HAP-1 (cell line): ENCODE data around the gene ANKRD22.
A peak's percentile ranks its signal among the peaks of the same experiment; 100 is the strongest.
"Not testable (repeated sequence)": the region's sequence is repeated elsewhere in the genome, so short reads cannot be mapped to it uniquely, and the experiment has no call there.

Experiments
- DNase-seq, 2 experiments: peaks; one replicate each; pipeline ENCODE4 v3.0.0-alpha.2; 2016 to 2020; ENCODE audit warnings: low spot score in 2 of 2
- H3K27me3 ChIP-seq: fragments of 250-450 bp; sonication (Bioruptor Pico); 2 replicates; pipeline ENCODE4 v1.5.1; 2020; ENCODE audit warnings: low read depth, mild to moderate bottlenecking, moderate library complexity
- H3K36me3 ChIP-seq: fragments of 250-450 bp; sonication (Bioruptor Pico); replicated peaks from 2 replicates; pipeline ENCODE4 v1.5.1; 2020; ENCODE audit warnings: mild to moderate bottlenecking
- H3K4me1 ChIP-seq: fragments of 250-450 bp; sonication (Bioruptor Pico); 2 replicates; pipeline ENCODE4 v1.5.1; 2020; ENCODE audit warnings: mild to moderate bottlenecking
- H3K4me3 ChIP-seq: fragments of 250-450 bp; sonication (Bioruptor Pico); 2 replicates; pipeline ENCODE4 v1.5.1; 2020; ENCODE audit warnings: mild to moderate bottlenecking, moderate library complexity
- H3K9me3 ChIP-seq: fragments of 250-450 bp; sonication (Bioruptor Pico); 2 replicates; pipeline ENCODE4 v1.5.1; 2020; ENCODE audit warnings: mild to moderate bottlenecking, moderate library complexity
- in situ Hi-C: fragments of 300-500 bp; cut with MboI; formaldehyde crosslinking; loops from 3 replicates; pipeline ENCODE4 v1.14.3; 2020; ENCODE audit warnings: low sequenced_read_pairs, inconsistent platforms, mixed read lengths

Gene ANKRD22

DNA sequence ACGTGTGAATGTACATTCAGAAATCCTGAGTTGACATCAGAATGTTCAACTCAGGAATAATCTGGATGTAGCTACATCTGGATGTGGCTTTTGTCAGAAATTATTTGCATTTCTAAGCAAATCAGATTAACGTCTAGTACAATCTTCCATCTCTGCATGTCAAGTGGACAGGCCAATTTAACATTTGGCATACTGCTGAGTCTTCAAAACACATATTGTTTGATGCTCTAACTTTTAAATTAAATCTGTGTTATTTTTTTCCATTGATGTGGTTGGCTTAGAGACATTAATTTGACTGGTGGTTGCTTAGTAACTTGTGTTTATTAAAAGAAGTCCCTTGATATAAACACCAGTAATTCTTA is 31.8 kb upstream of the ANKRD22 start:
- H3K4me3 ChIP-seq, result no peak overlapping the region
- H3K27me3 ChIP-seq, result no peaks in the 10 kb centered on the region
- in situ Hi-C loops, result no loop called here
- H3K4me1 ChIP-seq, result peaks cover 29% of the 10 kb centered on the region
- H3K9me3 ChIP-seq, result no peaks in the 10 kb centered on the region
- no peaks in the 10 kb centered on the region for H3K36me3 ChIP-seq
- peak in 1 of 2 experiments; percentile 83 for DNase-seq

DNA sequence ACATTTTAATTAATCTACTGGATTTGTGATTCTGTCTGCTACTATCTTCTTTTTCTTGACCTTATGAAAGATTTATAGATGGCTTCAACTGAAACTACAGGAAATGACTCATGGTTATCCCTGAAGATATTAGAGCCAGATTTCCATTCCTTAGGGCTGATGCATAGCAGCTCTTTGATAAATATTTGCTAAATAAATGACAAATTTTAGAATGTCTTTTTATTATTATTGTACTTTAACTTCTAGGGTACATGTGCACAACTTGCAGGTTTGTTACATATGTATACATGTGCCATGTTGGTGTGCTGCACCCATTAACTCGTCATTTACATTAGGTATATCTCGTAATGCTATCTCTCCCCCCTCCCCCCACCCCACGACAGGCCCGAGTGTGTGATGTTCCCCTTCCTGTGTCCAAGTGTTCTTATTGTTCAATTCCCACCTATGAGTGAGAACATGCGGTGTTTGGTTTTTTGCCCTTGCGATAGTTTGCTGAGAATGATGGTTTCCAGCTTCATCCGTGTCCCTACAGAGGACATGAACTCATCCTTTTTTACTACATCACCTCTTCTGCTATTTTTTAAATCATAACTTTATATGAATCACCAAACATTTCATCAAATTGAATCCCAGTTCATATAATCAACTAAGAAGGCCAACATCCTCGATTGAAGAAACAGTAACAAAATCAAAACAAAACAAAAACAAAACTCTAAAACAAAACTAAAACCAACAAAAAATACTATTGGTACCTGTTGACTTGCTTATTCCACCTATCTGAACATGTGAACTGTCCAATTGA is 31.2 kb upstream of the ANKRD22 start:
- H3K9me3 ChIP-seq, H3K27me3 ChIP-seq, in situ Hi-C loops, H3K36me3 ChIP-seq, DNase-seq, H3K4me3 ChIP-seq: not testable (repeated sequence)
- peaks cover 31% of the 10 kb centered on the region for H3K4me1 ChIP-seq

DNA sequence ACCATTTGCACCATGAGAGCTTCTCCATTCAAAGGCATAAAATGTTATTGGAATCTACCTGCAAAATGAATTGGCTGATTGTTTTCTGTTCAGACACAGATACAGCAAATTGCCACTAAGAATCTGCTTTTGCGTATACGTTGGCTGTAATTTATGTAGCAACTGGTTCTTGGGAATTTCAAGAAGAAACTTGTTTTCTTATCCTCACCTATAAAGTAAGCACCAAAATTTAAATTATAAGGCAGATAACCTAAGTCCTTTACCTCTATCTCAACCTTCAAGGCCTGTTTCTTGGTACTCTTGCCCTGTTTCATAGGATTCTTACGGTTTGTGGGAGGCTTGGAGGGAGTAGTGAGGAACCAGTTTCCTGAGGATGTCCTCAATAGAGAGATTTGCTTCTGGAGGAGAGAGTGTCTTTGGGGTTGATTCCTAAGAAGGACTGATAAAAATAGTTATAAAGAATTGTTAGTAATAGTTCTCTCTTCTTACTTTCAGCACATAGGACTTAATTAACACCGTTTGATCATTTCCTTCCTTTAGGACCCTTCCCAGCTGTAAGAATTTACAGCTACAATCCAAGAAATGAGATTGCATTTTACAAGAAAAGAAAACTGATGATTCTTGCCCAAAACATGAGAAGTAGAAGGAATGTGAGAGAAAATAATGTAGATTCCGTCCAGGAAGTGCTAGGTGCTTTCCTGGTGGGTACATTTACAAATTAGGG is 30.4 kb upstream of the ANKRD22 start:
- H3K4me3 ChIP-seq, result no peak overlapping the region; the same call in 1 of the 2 replicates
- no peaks in the 10 kb centered on the region for H3K9me3 ChIP-seq
- in situ Hi-C loops, result no loop called here
- no peaks in the 10 kb centered on the region for H3K27me3 ChIP-seq
- peaks cover 31% of the 10 kb centered on the region for H3K4me1 ChIP-seq
- H3K36me3 ChIP-seq, result no peaks in the 10 kb centered on the region
- DNase-seq, result no peak

DNA sequence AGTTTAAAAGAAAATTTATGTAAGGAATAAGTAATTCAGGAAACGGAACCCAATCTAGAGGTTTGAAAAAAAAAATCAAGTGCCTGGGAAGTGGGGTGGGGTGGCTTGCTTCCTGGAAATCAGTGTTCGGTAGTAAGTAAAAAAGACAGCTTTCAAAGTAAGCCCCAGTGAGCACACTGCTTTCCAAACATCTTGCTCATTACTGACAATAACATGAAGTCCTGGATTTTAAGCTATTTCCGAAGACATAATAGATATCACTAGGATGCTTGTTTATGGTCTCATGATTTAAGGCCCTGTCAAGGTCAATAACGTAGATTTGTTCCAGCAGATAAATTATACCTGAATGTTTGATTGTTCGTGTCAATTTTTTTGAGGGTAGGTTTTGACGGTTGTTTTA is 29.7 kb upstream of the ANKRD22 start:
- in situ Hi-C loops, result no loop called here
- peaks cover 31% of the 10 kb centered on the region for H3K4me1 ChIP-seq
- H3K4me3 ChIP-seq, result peak overlapping the region; percentile 68
- no peaks in the 10 kb centered on the region for H3K36me3 ChIP-seq
- no peaks in the 10 kb centered on the region for H3K9me3 ChIP-seq
- no peak for DNase-seq
- H3K27me3 ChIP-seq, result no peaks in the 10 kb centered on the region

DNA sequence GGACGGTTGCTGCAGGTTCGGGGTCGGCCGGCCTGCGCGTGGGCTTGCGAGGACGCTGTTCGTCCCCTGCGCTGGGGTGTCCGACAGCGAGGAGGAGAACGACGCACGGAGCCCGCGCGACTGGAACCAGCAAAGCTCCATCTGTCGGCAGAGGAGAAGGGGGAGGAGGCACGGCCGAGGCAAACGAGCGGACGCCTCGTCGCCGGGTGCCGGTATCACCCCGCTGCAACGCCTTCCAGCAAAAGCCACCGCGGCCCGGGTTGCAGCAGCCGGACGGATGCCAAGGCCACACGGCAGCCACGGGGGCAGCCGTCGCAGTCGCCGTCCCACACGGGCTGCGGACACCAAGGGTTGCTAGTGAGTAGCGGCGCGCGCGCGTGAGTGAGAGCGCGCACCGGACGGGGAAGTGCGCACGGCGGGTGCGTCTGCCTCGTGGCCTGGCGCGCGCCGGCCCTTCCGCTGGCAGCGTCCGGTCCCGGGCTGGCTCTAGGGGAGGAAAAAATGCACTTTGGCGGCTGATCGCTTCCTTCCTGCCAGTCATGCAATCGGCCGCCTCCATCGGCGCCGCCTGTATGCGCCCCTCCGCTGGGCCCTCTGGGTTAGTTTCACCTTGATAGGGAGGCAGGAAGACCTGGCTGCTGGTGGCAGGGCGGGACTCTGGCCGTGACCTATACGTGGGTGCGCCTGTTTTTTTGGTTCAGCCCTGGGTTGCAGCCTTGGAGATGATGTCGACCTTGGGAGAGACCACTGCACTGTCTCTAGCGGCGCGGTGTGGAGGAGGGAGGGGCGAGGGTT is 28.8 kb upstream of the ANKRD22 start:
- peak; percentile 54 to 75 for DNase-seq
- Histone ChIP-seq H3K9me3 (no peaks in the 10 kb centered on the region), H3K4me1 (peaks cover 31% of the 10 kb centered on the region), H3K4me3 (peak overlapping the region; percentile 68), H3K27me3 (no peaks in the 10 kb centered on the region), H3K36me3 (no peaks in the 10 kb centered on the region)
- in situ Hi-C loops, result no loop called here

DNA sequence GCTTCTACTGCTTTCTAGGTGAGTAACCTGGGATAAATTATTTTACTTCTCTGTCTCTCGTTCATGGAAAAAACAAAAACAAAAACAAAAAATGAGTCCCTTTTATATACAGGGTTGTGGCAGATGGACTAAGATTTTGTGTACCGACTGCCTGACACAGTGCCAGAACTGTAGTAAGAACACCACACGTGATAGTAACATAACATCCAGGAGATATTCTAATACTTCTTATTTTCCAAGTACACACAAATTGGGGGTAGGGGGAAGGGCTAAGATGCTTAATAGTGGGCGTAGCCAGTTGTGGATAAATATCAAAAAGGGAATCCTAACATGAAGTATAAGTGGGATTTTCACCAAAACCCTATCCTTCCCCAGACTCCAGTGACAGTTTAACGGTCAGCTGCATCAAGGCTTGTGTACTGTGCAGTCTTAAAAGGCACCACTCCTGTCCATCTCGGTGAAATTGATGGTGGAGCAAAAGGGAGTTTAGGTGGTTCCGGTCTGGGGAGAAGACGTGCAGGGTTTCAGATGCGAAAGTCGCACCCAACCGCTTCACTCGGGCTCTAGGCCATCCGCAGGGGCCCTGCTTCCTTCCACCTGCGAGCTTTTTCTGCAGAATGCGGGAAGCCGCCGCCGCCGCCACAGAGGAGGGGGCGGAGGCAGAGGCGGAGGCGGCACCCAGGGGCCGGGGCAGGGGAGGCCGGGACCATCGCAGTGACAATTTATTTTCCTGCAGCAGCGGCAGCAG is 28.1 kb upstream of the ANKRD22 start, which contains the start of gene STAMBPL1:
STAMBPL1 (plus strand) TSS at position 712 of the 748 bp plus-strand sequence. CDS start 21,464 bp downstream, outside the sequence.
- Histone ChIP-seq H3K27me3 (no peaks in the 10 kb centered on the region), H3K4me3 (peak within 1 kb of the TSS; percentile 68), H3K4me1 (peaks cover 31% of the 10 kb centered on the region), H3K36me3 (no peaks in the 10 kb centered on the region), H3K9me3 (no peaks in the 10 kb centered on the region)
- in situ Hi-C loops, result no loop called here
- peak in 1 of 2 experiments; percentile 72 for DNase-seq

DNA sequence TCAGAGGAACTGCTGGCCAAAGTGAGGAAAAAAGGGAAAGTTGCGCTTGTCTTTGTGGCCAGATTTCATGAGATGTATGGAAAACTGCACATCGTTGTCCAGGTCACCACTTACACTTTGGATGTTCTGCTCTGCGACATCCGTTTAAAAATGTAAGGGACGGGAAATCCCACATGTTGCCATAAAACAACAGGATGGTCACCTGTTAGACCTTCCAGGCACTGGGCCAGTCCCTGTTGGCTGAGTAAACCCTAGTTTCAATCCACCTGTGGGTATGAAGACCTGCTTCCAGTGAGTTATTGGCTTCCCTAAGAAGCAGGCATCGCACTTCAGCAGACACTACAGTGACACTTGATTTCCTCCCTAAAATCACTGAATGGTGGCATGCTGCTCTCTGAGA is 25.7 kb upstream of the ANKRD22 start:
- Histone ChIP-seq H3K4me3 (no peak overlapping the region), H3K36me3 (no peaks in the 10 kb centered on the region), H3K27me3 (no peaks in the 10 kb centered on the region), H3K9me3 (no peaks in the 10 kb centered on the region), H3K4me1 (peaks cover 13% of the 10 kb centered on the region)
- no peak for DNase-seq
- in situ Hi-C loops, result no loop called here

DNA sequence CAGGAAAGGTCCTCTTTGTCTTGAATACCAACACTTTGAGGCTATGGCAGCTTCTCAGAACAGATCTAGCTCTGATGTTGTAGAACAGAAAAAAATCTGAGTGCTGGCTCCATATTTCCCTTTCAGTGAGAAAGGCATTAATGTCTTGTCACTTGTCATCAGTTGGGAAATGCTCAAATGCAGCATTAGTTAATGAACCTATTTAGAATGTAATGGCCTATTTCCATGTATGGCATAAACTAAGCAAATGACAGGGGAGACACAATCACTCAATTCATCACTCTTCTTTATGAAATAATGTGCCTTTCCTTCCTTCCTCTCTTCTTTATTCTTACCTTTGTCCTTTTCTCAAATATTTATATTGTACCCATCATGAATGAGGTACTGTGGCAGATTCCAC is 23.4 kb upstream of the ANKRD22 start:
- peaks cover 5% of the 10 kb centered on the region; the same call in 1 of the 2 replicates for H3K4me1 ChIP-seq
- H3K27me3 ChIP-seq, result no peaks in the 10 kb centered on the region
- no peak overlapping the region for H3K4me3 ChIP-seq
- no peaks in the 10 kb centered on the region for H3K9me3 ChIP-seq
- no peak for DNase-seq
- H3K36me3 ChIP-seq, result no peaks in the 10 kb centered on the region
- in situ Hi-C loops, result no loop called here

DNA sequence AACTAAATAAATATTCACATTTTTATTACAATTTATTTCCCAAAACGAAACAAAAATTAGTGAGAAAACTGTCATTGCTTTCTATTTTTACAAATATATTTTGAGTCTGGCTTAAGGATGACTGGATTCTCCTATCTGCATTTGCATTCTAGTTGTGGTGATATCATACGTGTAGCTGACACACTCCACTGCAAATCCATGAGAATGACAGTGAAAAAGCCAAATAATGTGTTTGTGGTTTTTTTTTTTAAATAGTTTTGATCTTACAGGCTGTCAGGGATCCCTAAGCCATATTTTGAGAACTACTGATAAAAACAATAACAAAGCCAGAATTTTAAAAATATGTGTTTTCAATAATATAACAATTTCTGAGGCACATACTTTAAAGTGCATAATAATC is 22.6 kb upstream of the ANKRD22 start:
- Histone ChIP-seq H3K27me3 (no peaks in the 10 kb centered on the region), H3K9me3 (no peaks in the 10 kb centered on the region), H3K4me1 (peaks cover 7% of the 10 kb centered on the region; the same call in 1 of the 2 replicates), H3K36me3 (no peaks in the 10 kb centered on the region), H3K4me3 (no peak overlapping the region)
- in situ Hi-C loops, result no loop called here
- DNase-seq, result no peak

DNA sequence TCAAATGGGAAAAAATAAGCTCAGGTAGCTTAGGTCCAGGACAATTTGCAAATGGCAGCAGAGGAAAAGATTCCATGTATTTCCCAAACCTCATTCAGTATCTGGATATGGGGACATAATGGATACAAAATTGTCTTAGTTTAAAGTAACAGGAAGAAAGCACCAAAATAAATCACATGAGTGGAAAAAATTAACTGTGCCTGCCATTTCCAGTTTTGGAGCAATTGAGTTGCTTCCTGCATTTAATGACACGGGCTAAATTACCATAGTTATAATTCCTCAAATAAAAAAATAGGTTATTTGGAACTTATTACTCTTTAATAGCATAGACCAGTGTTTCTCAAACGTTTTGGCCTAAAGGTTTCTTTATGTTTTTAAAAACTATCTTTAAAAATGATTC is 22.1 kb upstream of the ANKRD22 start:
- Histone ChIP-seq H3K27me3 (no peaks in the 10 kb centered on the region), H3K36me3 (no peaks in the 10 kb centered on the region), H3K4me3 (no peak overlapping the region), H3K4me1 (peaks cover 7% of the 10 kb centered on the region; the same call in 1 of the 2 replicates), H3K9me3 (no peaks in the 10 kb centered on the region)
- no peak for DNase-seq
- in situ Hi-C loops, result no loop called here

DNA sequence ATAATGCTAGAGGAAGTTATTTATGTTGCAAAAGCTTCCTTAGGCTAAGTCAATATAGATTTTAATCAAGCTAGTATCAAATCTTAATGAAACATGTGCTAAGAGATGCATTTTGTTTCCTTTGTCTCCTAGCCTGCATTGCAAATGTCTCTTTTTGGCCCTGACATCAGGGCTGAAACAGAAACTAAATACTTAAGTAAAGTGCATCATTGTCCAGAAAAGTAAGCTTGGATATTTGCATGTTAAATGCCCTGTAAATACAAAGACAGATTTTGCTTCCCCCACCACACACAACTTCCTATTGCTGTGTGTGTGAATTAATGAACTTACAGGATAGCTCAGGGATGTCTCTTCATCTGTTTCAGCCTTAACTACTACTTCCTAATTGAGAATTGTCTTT is 18.4 kb upstream of the ANKRD22 start:
- in situ Hi-C loops, result no loop called here
- Histone ChIP-seq H3K27me3 (no peaks in the 10 kb centered on the region), H3K36me3 (no peaks in the 10 kb centered on the region), H3K4me1 (peaks cover 4% of the 10 kb centered on the region; the same call in 1 of the 2 replicates), H3K9me3 (no peaks in the 10 kb centered on the region), H3K4me3 (no peak overlapping the region)
- DNase-seq, result peak in 1 of 2 experiments; percentile 29

DNA sequence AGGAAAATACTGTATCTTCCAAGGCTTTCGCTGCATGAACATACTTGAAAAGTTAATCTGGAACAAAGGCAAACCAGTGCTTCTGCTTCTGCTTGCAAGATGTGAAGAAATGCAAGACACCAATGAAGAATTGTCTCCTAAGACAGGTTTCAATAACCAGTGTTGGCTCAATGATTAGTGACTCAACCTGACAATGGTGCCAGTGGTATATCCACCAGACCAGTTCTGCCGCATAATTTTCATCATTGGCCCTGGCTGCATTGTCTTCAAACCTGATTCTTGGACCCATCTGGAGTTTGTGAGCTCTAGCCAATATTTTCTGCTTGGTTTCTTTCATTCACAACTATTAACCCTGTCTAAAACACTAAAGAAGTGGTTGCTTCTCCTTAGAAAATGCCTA is 14.8 kb upstream of the ANKRD22 start:
- H3K27me3 ChIP-seq, result no peaks in the 10 kb centered on the region; the same call in 1 of the 2 replicates
- H3K4me3 ChIP-seq, result no peak overlapping the region
- no peak for DNase-seq
- in situ Hi-C loops, result no loop called here
- H3K4me1 ChIP-seq, result peaks cover 4% of the 10 kb centered on the region; the same call in 1 of the 2 replicates
- no peaks in the 10 kb centered on the region for H3K9me3 ChIP-seq
- H3K36me3 ChIP-seq, result no peaks in the 10 kb centered on the region

DNA sequence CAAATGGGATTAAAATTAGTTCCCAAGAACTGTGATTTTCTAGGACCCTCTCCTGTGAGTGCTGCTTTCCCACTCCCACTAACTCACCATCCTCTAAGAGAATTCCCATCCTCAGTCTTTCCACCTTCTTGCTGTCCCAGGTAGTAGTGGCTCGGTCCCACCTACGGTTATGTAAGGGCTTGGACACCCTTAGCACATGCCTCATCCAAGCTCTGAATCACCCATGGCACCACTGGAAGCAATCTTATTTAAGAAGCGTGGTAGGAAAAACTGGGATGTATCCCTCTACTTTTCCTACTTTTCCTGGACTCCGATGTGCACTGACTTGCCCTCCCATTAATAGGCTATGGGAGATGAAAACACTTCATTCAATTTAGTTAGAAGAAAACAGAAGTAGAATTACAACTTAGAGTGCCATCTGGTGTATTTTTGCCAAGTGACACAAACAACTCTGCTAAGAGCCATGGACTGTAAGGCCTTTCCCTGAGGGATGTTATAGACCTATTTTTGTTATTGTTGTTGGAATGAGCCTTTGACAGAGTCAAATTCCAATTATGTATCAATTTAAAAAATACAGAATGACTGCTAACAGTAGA is 13.7 kb upstream of the ANKRD22 start:
- in situ Hi-C loops, result no loop called here
- H3K9me3 ChIP-seq, result no peaks in the 10 kb centered on the region
- peaks cover 12% of the 10 kb centered on the region for H3K4me1 ChIP-seq
- DNase-seq, result no peak
- no peak overlapping the region for H3K4me3 ChIP-seq
- H3K27me3 ChIP-seq, result no peaks in the 10 kb centered on the region; the same call in 1 of the 2 replicates
- H3K36me3 ChIP-seq, result no peaks in the 10 kb centered on the region
